ENCODE data around the gene CACNA1I.

CACNA1I gene

GRCh38 chr22:39713799-39714290, 143.3 kb downstream of the CACNA1I start:
- no peak for TF ChIP-seq CTCF (IDR thresholded peaks at IDR 0.05; ENCODE audit: insufficient read depth, low read length, poor library complexity, severe bottlenecking)
- H3K36me3 ChIP-seq (ENCODE audit: control insufficient read depth, insufficient read depth, low read length), result no peaks in the 10 kb centered on the region
- H3K4me3 ChIP-seq (replicated peaks; ENCODE audit: low read depth, low read length), result no peak overlapping the region
- H3K27me3 ChIP-seq (replicated peaks; ENCODE audit: control insufficient read depth, insufficient read depth, low read length), result no peaks in the 10 kb centered on the region; the same call in none of the 2 replicates
- DNase-seq (ENCODE audit: extremely low read depth, insufficient read length), result no peak

DNA sequence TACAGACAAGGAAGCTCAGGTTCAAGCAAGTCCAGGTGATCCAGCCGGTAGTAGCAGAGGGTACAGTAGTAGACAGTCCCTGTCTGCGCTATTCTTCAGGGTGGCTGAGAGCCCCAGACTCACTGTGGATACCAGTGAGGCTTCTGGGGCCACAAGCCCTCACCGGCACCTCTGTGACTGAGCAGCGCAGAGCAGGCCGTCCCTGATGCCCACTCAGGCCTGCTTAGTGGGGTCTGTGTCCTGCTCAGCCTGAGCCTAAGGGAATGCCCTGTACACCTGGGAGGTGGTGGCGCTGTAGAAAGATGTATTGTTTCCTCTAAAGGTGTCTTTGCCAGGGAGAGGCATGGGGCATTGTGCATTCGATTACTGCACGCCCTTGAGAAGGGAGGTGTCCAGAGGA, 143.8 kb downstream of the CACNA1I start:
- Histone ChIP-seq H3K36me3 (ENCODE audit: control insufficient read depth, insufficient read depth, low read length) (no peaks in the 10 kb centered on the region), H3K4me3 (replicated peaks; ENCODE audit: low read depth, low read length) (no peak overlapping the region), H3K27me3 (replicated peaks; ENCODE audit: control insufficient read depth, insufficient read depth, low read length) (no peaks in the 10 kb centered on the region; the same call in none of the 2 replicates)
- no peak for TF ChIP-seq CTCF (IDR thresholded peaks at IDR 0.05; ENCODE audit: insufficient read depth, low read length, poor library complexity, severe bottlenecking)
- no peak for DNase-seq (ENCODE audit: extremely low read depth, insufficient read length)

DNA sequence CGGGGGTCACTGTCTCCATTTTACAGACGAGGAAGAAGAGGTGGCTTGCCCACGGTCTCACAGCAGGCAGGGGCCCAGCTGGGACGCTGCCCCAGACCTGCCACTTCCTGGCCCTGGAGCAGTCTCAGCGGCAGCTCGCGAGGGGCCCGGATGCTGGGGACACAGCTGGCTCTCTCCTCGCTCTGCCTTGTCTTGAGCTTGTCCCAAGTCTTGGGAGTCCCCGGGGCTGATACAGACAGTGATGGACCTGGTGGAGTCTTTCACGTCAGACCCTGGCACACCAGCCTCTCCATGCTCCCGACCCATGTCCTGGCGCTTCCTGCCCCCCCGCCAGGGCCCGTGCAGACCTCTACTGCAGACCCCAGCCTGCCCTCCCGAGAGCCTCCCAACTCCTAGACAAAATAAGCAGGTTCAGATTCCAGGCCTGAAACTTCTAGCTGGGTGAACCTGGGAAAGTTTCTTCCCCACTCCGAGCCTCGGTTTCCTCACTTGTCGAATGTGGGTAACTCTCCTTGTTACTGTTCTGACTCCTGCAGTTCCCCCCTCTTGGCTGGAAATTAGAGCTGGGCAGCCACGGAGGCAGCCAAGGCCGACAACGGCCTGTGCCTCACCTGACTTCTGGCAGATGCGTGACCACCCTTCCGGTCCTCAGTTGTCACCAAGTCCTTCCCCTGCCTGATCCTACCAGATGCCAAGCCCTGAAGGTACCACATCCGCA, 145.4 kb downstream of the CACNA1I start:
- H3K4me3 ChIP-seq (replicated peaks; ENCODE audit: low read depth, low read length), result no peak overlapping the region
- no peak for DNase-seq (ENCODE audit: extremely low read depth, insufficient read length)
- H3K27me3 ChIP-seq (replicated peaks; ENCODE audit: control insufficient read depth, insufficient read depth, low read length), result no peaks in the 10 kb centered on the region; the same call in 1 of the 2 replicates
- no peak for TF ChIP-seq CTCF (IDR thresholded peaks at IDR 0.05; ENCODE audit: insufficient read depth, low read length, poor library complexity, severe bottlenecking)
- no peaks in the 10 kb centered on the region for H3K36me3 ChIP-seq (ENCODE audit: control insufficient read depth, insufficient read depth, low read length)

GRCh38 chr22:39716534-39716933, 146.0 kb downstream of the CACNA1I start:
- H3K36me3 ChIP-seq (ENCODE audit: control insufficient read depth, insufficient read depth, low read length), result no peaks in the 10 kb centered on the region
- H3K4me3 ChIP-seq (replicated peaks; ENCODE audit: low read depth, low read length), result no peak overlapping the region
- H3K27me3 ChIP-seq (replicated peaks; ENCODE audit: control insufficient read depth, insufficient read depth, low read length), result no peaks in the 10 kb centered on the region; the same call in 1 of the 2 replicates
- DNase-seq (ENCODE audit: extremely low read depth, insufficient read length), result no peak
- TF ChIP-seq CTCF (IDR thresholded peaks at IDR 0.05; ENCODE audit: insufficient read depth, low read length, poor library complexity, severe bottlenecking), result no peak

DNA sequence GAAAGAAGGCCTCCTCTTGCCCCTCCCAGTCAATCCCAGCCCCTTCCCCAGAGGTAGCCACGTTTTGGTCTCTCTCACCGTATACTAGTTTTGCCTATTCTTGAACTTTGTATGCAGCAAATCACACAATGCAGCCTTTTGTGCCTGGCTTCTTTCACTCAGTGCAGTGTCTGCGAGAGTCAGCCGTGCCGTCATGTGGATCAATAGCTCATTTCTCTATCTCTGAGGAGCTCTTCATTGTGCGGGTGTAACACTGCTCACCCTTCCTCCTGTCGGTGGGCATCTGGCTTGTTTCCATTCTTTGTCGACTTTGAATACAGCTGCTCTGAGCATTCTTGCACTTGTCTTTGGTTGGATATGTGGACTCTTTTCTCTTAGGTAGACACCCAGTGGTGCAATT, 146.5 kb downstream of the CACNA1I start:
- Histone ChIP-seq H3K27me3 (replicated peaks; ENCODE audit: control insufficient read depth, insufficient read depth, low read length) (no peaks in the 10 kb centered on the region; the same call in 1 of the 2 replicates), H3K4me3 (replicated peaks; ENCODE audit: low read depth, low read length) (no peak overlapping the region), H3K36me3 (ENCODE audit: control insufficient read depth, insufficient read depth, low read length) (no peaks in the 10 kb centered on the region)
- DNase-seq (ENCODE audit: extremely low read depth, insufficient read length), result no peak
- TF ChIP-seq CTCF (IDR thresholded peaks at IDR 0.05; ENCODE audit: insufficient read depth, low read length, poor library complexity, severe bottlenecking), result no peak
